Hepatic stellate cell (primary cell): Measurements from ENCODE around the gene PTMA.
"Not testable (repeated sequence)": the region's sequence is repeated elsewhere in the genome, so short reads cannot be mapped to it uniquely, and the experiment has no call there.

Experiments
- DNase-seq: peaks from one replicate; pipeline ENCODE4 v3.0.0; 2011; ENCODE audit warnings: low spot score

The PTMA gene

DNA sequence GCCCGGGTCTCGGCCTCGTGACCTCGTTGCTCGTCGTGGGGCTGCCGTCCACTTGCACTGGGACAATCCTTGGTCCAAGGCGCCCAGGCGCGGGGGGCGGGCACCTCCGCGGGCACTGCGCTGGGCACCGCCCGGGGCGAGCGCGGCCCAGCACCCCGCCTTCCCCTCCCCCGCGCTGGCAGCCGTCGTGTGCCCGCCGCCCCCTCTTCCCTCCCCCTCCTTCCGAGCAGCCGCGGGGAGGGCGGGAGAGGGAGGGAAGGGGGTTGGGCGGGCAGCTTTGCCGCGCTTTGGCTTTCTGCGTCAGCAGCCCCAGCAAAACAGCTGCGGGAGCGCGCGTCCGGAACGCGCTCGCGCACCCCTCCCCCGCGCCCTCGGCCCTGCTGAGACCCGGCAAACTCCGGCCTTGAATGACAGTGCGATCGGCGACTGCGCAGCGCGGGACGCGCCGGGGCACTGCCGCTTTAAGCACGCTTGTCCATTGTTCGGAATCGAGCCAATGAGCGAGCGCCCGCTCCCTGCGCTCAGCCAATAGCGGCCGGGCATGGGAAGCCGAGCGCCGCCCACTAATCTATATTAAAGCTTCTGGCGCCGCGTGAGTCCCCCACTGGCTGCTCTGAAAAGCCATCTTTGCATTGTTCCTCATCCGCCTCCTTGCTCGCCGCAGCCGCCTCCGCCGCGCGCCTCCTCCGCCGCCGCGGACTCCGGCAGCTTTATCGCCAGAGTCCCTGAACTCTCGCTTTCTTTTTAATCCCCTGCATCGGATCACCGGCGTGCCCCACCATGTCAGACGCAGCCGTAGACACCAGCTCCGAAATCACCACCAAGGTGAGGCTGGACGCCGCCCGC, at the start of gene PTMA:
Gene PTMA (plus strand): TSS at position 599 of the 846 bp plus-strand sequence. CDS start 182 bp downstream, at position 781.
- DNase-seq, result peak; percentile 98

DNA sequence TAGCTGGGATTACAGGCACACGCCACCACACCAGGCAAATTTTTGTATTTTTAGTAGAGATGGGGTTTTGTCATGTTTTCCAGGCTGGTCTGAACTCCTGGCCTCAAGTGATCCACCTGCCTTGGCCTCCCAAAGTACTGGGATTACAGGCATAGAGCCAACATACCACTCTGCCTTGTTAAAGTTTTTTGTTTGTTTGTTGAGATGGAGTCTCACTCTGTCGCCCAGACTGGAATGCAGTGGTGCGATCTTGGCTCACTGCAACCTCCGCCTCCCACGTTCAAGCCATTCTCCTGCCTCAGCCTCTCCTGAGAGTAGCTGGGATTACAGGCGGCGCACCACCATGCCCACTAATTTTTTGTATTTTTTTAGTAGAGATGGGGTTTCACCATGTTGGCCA, 48.3 kb upstream of the PTMA start:
- DNase-seq, result not testable (repeated sequence)

DNA sequence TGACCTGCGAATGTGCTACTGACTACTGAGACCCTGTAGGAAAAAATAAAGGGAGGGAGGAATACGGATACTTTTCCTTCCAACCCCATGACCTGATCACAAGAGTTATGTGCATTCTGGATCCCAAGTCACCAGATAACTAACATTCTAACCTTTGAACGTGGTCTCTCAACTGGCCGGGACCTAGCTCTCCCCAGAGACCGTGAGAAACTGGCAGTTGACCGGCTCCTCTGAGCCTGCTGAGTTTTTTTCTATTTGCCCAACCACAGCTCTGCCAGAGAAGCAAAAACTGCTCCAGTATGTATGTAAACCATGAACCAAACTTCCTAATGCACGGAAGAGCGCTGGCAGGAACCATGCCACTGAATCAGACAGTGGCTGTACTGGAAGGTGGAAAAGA, 47.5 kb upstream of the PTMA start:
- no peak for DNase-seq

DNA sequence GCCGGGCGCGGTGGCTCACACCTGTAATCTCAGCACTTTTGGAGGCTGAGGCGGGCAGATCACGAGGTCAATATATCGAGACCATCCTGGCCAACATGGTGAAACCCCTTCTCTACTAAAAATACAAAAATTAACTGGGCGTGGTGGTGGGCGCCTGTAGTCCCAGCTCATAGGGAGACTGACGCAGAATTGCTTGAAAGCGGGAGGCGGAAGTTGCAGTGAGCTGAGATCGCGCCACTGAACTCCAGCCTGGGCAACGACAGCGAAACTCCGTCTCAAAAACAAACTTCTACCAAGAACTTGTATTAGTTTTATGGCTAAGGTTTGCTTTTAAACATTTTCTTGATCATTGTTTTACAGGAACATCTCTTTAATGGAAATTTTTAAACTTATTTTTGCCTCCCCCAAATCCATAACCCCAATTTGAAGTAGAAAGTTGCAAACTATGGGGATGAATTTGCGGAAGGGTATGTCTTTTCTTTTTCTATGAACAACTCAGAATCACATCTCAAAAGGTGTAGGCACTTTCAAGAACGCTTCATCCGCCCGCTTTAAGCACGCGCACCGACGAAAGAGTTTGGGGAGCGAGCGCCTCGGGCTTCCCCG, 46.8 kb upstream of the PTMA start:
- no peak for DNase-seq

DNA sequence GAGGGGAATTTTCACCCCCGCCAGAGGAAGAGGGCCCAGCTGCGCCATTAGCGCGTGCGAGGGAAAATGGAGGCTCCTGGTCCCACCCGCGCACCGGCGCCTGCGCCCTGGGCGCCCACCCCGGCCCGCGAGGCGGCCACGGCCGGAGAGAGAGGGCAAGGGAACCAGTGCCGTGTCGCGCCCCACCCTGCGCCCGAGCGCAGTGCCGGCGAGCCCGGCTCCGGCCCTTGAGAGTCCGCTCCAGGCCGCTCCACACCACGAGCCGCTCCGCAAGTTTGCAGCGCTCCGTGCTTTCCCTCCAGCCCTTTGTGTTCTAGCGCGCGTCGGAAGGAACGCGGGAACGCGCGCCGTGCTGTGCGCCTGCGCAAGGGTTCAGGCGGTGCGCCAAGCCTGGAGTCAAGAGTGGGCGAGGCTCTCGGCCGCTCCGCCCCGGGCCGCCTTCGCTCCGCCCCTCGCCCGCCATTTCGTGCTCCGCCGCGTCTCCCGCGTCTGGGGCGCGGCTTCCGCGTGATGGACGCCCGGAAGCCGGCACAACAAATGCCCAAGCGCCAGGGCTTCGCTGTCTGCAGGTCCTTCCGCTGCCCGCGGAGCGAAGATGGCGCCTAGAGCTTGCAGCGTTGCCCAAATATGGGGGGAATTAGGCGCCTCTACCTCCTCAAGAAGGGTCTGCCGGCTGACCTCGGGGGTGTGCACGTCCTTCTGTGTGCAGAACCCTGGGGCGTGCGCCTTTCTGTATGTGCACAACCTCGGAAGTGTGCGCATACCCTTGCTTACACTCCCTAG, 46.1 kb upstream of the PTMA start:
- DNase-seq, result peak; percentile 75

DNA sequence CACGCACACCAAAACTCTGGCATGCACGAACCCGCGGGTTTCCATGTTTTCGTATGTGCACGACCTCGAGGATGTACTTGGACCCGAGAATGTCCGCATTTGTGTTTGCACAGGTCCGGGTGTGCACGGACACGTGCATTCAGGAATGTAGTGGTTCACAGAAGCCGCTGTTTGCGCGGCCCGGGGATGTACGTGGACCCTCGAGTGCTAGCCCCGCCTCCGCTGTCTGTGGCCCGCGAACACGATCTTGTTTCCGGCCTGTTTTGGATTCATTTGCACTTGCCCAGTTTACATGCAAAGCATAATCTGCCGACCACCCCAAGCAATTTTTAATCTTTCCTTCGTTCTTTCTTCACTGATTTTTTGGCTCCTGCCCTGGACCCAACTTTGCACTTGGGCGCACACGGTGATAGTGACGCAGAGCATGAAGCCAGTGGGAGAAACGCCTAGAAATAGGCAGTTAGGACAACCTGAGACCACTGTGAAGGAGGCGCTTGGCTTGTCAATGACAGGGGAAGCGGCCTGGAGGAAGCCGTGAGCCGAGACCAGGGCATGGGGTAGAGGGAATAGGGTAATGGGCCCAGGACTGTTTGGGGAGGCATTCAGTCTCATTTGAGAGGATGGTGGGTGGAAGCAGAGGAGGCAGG, 45.4 kb upstream of the PTMA start:
- DNase-seq, result no peak

GRCh38 chr2:231663458-231664212, 44.7 kb upstream of the PTMA start:
- DNase-seq, result no peak

DNA sequence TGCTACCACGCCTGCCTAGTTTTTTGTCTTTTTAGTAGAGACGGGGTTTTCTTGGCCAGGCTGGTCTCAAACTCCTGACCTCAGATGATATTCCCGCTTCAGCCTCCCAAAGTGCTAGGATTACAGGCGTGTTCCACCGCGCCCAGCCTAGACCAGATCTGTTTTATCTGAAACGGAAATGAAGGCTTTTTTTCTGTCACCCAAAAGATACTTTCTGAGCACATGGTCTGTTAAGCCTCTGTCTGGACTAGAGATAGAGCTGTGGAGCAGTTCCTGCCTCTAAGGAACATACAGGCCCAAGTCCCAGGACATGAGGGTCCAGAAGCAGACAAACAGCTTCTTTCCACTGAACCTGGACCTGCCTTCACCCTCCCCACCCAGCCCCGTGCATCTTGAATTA, 43.6 kb upstream of the PTMA start:
- DNase-seq, result no peak

- no peak for DNase-seq
Measured at GRCh38 chr2:231665245-231666170, 42.8 kb upstream of the PTMA start.

GRCh38 chr2:231666171-231667095, 41.9 kb upstream of the PTMA start:
- DNase-seq, result peak; percentile 97

GRCh38 chr2:231667096-231667427, 41.3 kb upstream of the PTMA start:
- DNase-seq, result no peak

GRCh38 chr2:231667496-231667895, 40.8 kb upstream of the PTMA start:
- DNase-seq, result no peak

GRCh38 chr2:231668981-231669380, 39.3 kb upstream of the PTMA start:
- no peak for DNase-seq

DNA sequence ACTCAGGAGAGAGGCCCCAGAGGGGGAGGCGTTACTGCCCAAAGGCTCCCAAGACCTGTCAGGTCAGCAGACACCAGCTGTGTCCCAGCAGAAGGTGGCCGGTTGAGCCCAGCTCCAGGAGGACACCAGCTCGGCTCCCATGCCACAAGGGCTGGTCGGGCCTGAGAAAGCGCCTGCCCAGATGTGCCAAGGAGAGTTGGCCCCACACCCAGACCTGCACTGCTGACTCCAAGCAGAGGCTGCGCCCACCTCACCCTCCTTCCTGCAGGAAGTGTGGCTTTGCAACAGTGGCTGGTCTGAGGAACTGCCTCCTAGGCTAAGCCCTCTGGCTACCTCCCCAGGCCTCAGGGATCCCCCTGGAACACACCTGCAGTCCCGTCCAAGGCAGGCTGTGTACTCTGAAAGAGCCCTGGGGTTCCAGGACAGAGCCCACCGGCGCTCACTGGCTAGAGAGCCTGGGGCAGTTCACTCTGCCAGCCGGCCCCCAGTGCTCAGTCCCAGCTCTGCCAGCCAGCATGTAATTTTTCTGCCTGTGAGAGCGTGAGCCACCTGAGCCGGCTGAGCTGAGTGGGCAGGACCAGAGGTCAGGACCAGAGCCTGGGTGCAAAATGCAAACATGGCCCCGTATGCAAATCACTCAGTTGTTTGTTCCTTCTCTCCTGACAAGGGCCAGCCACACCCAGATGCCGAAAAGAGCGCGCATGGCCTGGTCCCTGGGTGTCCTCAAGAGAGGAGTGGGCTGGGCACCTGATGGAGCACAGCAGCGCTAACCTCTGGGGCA, 36.9 kb upstream of the PTMA start:
- DNase-seq, result no peak

DNA sequence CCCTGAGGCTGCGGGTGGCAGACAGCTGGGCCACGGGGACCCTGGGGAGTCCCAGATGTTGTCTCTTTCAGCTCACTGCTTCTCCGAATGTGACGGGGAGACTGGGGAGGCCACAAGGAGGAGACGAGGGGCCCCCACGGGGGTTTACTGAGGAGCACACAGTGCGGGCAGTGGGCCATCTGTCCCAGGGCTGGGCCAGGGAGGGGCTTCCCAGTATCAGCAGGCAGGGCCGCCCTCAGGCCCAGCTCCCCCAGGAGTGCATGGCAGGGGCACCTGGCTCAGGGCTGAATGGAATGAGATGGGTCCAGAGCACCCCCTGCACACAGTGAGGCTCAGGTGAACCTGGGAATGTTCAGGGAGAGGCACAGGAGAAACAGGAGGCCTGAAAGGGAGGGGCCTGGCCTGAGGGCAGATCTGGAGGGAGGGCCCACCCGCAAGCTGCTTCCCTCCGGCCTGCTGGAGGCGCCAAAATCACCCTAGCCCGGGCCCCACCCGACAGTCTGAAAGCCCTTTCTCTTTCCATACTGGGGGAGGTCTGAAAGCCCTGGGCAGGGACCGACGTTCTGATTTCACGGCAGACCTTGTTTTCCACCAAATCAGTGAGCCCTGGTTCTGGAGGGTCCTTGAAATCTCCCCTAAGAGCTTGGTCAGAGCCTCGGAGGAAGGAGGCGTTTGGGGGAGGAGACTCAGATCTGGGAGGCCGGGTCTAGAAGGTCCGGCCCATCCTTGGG, 35.5 kb upstream of the PTMA start:
- DNase-seq, result peak; percentile 86

- DNase-seq, result peak; percentile 87
Measured at GRCh38 chr2:231673348-231673770, 35.0 kb upstream of the PTMA start.

GRCh38 chr2:231674587-231675338, 33.6 kb upstream of the PTMA start:
- peak; percentile 71 for DNase-seq
